Ishikawa (cell line): ENCODE results near the gene TMEM119.

Experiments
- CEBPB ChIP-seq: IDR thresholded peaks from 2 replicates; pipeline ENCODE4 v1.6.1; 2012
- CREB1 ChIP-seq: IDR thresholded peaks from 2 replicates; pipeline ENCODE4 v1.6.1; 2012; ENCODE audit warnings: low read depth
- EGR1 ChIP-seq: IDR thresholded peaks from 2 replicates; pipeline ENCODE4 v1.6.1; 2012
- EP300 ChIP-seq: IDR thresholded peaks from 2 replicates; pipeline ENCODE4 v1.6.1; 2012; ENCODE audit warnings: borderline replicate concordance
- FOXM1 ChIP-seq: IDR thresholded peaks from 2 replicates; pipeline ENCODE4 v1.6.1; 2012; ENCODE audit warnings: low read depth, borderline replicate concordance
- NFIC ChIP-seq: IDR thresholded peaks from 2 replicates; pipeline ENCODE4 v1.6.1; 2012
- RAD21 ChIP-seq: IDR thresholded peaks from 2 replicates; pipeline ENCODE4 v1.6.1; 2012; ENCODE audit warnings: low read depth
- TAF1 ChIP-seq: IDR thresholded peaks from 2 replicates; pipeline ENCODE4 v1.6.1; 2012; ENCODE audit warnings: low read depth, mild to moderate bottlenecking
- TCF12 ChIP-seq: IDR thresholded peaks from 2 replicates; pipeline ENCODE4 v1.6.1; 2012; ENCODE audit warnings: low read depth
- TEAD4 ChIP-seq: IDR thresholded peaks from 2 replicates; pipeline ENCODE4 v1.6.1; 2012
- YY1 ChIP-seq: IDR thresholded peaks from 2 replicates; pipeline ENCODE4 v1.6.1; 2012; ENCODE audit warnings: low read depth
- ZBTB7A ChIP-seq: IDR thresholded peaks from 2 replicates; pipeline ENCODE4 v1.6.1; 2012; ENCODE audit warnings: low read depth
- TF ChIP-seq, protein P1 (sequence below): IDR thresholded peaks from 2 replicates; pipeline ENCODE4 v1.6.1; 2012
- TF ChIP-seq, protein P2 (sequence below): IDR thresholded peaks from 2 replicates; pipeline ENCODE4 v1.6.1; 2012
- TF ChIP-seq, protein P3 (sequence below): IDR thresholded peaks from 2 replicates; pipeline ENCODE4 v1.6.1; 2012; ENCODE audit warnings: low read depth, mild to moderate bottlenecking

The TMEM119 gene

DNA sequence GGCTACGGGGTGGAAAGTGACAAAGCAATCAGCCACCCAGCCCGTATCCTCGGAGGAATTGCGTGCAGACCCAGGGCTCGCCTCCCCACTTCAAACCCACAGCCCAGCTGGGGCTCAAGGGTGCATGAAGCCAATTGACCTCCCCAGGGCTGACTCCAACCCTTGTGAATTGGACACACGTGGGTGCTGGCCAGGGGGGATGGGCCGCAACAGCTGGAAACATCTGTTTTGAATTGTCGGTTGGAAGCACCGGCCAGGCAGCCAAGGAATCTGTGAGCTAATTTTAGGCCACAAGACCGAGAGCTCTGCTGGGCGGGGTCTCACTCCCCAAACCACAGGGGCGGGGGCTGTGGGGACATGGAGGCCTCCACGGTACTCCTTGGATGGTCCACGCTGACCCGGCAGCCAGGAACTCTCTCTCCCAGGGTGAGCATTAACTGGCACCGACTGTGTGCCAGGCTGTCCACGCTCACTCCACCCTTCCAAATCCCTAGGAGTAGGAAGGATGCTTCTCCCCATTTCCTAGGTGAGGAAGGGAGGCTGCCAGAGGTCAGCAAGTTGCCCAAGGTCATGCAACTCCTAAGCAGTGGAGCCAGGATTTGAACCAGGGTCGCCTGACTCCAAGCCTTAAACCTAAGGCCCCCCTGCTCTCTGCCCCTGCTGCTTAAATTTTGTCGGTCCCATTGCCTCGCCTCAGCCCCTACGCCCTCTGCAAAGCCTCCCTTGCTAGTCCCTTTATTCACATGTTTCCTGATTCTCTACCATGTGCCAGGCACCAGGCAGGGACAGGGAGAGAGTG, 11.9 kb upstream of the TMEM119 start:
- TF ChIP-seq TCF12 (no peak), RAD21 (no peak), EP300 (no peak), ZBTB7A (no peak), CEBPB (no peak), NFIC (no peak), TAF1 (no peak), EGR1 (no peak)
- TF ChIP-seq, protein P1, sequence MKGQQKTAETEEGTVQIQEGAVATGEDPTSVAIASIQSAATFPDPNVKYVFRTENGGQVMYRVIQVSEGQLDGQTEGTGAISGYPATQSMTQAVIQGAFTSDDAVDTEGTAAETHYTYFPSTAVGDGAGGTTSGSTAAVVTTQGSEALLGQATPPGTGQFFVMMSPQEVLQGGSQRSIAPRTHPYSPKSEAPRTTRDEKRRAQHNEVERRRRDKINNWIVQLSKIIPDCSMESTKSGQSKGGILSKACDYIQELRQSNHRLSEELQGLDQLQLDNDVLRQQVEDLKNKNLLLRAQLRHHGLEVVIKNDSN: no peak
- TF ChIP-seq, protein P2, sequence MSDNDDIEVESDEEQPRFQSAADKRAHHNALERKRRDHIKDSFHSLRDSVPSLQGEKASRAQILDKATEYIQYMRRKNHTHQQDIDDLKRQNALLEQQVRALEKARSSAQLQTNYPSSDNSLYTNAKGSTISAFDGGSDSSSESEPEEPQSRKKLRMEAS: no peak

DNA sequence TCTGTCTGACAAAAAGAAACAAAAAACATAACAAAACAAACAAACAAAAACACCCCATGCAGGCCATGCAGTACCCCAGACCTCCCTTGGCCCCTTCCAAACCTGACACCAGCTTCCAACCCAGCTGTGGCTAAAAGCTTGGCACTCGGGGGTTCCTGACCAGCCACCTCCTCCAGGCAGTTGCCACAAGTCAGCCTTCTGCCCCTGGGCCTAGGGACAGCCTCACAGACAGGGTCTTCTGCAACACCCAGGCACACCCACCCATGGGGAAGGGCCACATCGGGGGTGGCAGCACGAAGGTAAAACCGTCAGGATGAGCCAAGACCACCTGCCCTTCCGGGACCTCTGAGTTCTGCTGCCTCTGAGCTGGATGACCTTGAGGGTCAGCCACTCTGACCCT, 10.7 kb upstream of the TMEM119 start:
- TF ChIP-seq CEBPB: no peak
- no peak for TF ChIP-seq NFIC
- TF ChIP-seq TEAD4: no peak
- TF ChIP-seq, protein P3, sequence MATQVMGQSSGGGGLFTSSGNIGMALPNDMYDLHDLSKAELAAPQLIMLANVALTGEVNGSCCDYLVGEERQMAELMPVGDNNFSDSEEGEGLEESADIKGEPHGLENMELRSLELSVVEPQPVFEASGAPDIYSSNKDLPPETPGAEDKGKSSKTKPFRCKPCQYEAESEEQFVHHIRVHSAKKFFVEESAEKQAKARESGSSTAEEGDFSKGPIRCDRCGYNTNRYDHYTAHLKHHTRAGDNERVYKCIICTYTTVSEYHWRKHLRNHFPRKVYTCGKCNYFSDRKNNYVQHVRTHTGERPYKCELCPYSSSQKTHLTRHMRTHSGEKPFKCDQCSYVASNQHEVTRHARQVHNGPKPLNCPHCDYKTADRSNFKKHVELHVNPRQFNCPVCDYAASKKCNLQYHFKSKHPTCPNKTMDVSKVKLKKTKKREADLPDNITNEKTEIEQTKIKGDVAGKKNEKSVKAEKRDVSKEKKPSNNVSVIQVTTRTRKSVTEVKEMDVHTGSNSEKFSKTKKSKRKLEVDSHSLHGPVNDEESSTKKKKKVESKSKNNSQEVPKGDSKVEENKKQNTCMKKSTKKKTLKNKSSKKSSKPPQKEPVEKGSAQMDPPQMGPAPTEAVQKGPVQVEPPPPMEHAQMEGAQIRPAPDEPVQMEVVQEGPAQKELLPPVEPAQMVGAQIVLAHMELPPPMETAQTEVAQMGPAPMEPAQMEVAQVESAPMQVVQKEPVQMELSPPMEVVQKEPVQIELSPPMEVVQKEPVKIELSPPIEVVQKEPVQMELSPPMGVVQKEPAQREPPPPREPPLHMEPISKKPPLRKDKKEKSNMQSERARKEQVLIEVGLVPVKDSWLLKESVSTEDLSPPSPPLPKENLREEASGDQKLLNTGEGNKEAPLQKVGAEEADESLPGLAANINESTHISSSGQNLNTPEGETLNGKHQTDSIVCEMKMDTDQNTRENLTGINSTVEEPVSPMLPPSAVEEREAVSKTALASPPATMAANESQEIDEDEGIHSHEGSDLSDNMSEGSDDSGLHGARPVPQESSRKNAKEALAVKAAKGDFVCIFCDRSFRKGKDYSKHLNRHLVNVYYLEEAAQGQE: no peak
- TF ChIP-seq CREB1: no peak
- no peak for TF ChIP-seq EP300

DNA sequence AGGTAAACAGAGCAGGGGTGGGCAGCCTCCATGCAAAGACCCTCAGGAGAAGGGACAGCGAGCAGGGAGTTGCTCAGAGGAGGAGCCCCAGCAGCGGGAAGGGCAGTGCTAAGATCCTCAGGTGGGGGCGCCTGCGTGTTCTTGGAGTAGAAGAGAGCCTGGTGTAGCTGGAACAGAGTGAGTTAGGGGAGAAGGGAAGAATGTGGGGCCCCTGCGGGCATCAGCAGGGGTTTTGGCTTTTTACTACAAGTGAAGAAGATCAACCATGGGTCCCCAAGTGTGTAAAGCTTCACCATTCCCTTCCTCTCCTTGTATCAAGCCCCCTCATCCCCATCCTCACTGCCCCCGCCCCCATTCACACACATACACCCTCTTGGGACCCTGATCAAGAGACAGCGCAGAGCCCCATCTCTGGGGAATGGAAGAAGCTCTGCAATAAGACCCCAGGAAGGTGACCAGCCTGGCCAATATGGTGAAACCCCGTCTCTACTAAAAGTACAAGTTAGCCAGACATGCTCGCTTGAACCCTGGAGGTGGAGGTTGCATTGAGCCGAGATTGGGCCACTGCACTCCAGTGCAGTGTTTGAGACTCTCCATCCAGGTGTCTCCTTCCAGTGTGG, 10.2 kb upstream of the TMEM119 start:
- TF ChIP-seq CEBPB: no peak
- no peak for TF ChIP-seq NFIC
- no peak for TF ChIP-seq TCF12
- TF ChIP-seq EP300: no peak
- TF ChIP-seq, protein P3: no peak
- TF ChIP-seq CREB1: no peak
- no peak for TF ChIP-seq TEAD4
- TF ChIP-seq EGR1: no peak
- TF ChIP-seq ZBTB7A: no peak
- TF ChIP-seq YY1: no peak
- TF ChIP-seq, protein P2: no peak
- no peak for TF ChIP-seq FOXM1
- TF ChIP-seq, protein P1: no peak

DNA sequence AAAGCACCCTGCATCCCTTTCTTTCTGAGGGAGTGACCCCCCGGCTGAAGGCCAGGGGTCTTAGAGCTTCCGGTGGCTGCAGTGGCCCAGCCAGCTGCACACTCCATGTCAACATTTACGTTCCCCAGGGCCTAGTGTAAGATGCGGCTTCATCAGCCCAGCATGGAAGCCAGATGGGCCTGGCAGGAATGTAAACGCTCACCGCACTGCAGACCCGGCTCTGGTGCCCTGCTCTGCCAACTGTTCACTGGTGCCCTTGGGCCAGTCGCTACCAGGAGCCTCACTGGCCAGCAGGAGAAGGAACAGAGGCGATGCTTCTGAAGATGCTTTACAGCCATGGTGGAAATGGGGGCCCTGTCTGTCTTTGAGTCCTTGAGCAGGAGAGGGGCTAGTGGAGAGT, 8.6 kb upstream of the TMEM119 start:
- TF ChIP-seq YY1 (no peak), ZBTB7A (no peak), EP300 (no peak), RAD21 (no peak), FOXM1 (no peak), TEAD4 (no peak), TAF1 (no peak), EGR1 (no peak), CEBPB (no peak), NFIC (no peak), TCF12 (no peak)
- TF ChIP-seq, protein P3: no peak
- TF ChIP-seq, protein P1: no peak
- TF ChIP-seq, protein P2: no peak
